OCI-LY3 (cell line): ENCODE data around the gene COL1A1.

Experiments used
- H2AFZ ChIP-seq: fragments of 200-600, 300-600 bp; shearing (Covaris generic); 2 replicates; pipeline ENCODE4 v1.6.0; 2014; ENCODE audit warnings: antibody characterized with exemption, low read depth, low read length
- H3K27ac ChIP-seq: fragments of 200-600, 300-600 bp; sonication (generic); 2 replicates; pipeline ENCODE4 v1.5.1; 2014; ENCODE audit warnings: mild to moderate bottlenecking, low read length, moderate library complexity, mixed read lengths
- H3K27me3 ChIP-seq: fragments of 200-600, 300-600 bp; sonication (generic); 2 replicates; pipeline ENCODE4 v1.6.1; 2014; ENCODE audit warnings: low read depth, low read length, mixed read lengths
- H3K36me3 ChIP-seq: fragments of 200-600, 300-600 bp; sonication (generic); replicated peaks from 2 replicates; pipeline ENCODE3; 2014; ENCODE audit warnings: low read depth, low read length, mixed read lengths
- H3K4me1 ChIP-seq: fragments of 300-600, 200-600 bp; sonication (generic); 2 replicates; pipeline ENCODE4 v1.6.1; 2014; ENCODE audit warnings: low read length, mixed read lengths
- H3K4me2 ChIP-seq: fragments of 200-600, 300-600 bp; sonication (generic); 2 replicates; pipeline ENCODE4 v1.6.1; 2014; ENCODE audit warnings: low read length, mixed read lengths
- H3K4me3 ChIP-seq: fragments of 300-600, 200-600 bp; sonication (generic); 2 replicates; pipeline ENCODE4 v1.5.1; 2014; ENCODE audit warnings: antibody characterized with exemption, mild to moderate bottlenecking, low read length, moderate library complexity
- H3K79me2 ChIP-seq: fragments of 300-600, 200-600 bp; shearing (Covaris generic); 2 replicates; pipeline ENCODE4 v1.6.1; 2014; ENCODE audit warnings: mild to moderate bottlenecking, low read length, mixed read lengths
- H3K9ac ChIP-seq: fragments of 300-600, 200-600 bp; shearing (Covaris generic); 2 replicates; pipeline ENCODE4 v1.6.0; 2014; ENCODE audit warnings: mild to moderate bottlenecking, low read length, moderate library complexity
- H3K9me3 ChIP-seq: fragments of 200-600, 300-600 bp; shearing (Covaris generic); 2 replicates; pipeline ENCODE4 v1.6.1; 2014; ENCODE audit warnings: low read length, mixed read lengths; ENCODE audit not compliant: insufficient read depth
- H4K20me1 ChIP-seq: fragments of 200-600, 300-600 bp; sonication (generic); 2 replicates; pipeline ENCODE4 v1.6.1; 2016; ENCODE audit warnings: low read length, mixed read lengths; ENCODE audit not compliant: insufficient read depth
- EZH2phosphoT487 ChIP-seq: fragments of 200-600 bp; shearing (Covaris generic); IDR thresholded peaks from 2 replicates; pipeline ENCODE4 v1.6.1; 2018; ENCODE audit warnings: antibody characterized with exemption, mixed run types, low read depth
- TF ChIP-seq, protein P1 (sequence below): fragments of 200-600, 300-600 bp; sonication (generic); IDR thresholded peaks from 2 replicates; pipeline ENCODE4 v1.5.1; 2014; ENCODE audit warnings: antibody characterized with exemption, low read length, low read depth

The COL1A1 gene

GRCh38 chr17:50167371-50167770 is 34.1 kb downstream of the COL1A1 start:
- H3K36me3 ChIP-seq: no peaks in the 10 kb centered on the region
- H3K9me3 ChIP-seq: no peaks in the 10 kb centered on the region
- no peak overlapping the region for H3K4me3 ChIP-seq
- H3K27me3 ChIP-seq: no peaks in the 10 kb centered on the region
- H3K79me2 ChIP-seq: no peaks in the 10 kb centered on the region
- H2AFZ ChIP-seq: no peak overlapping the region
- H3K4me1 ChIP-seq: peaks cover 64% of the 10 kb centered on the region
- no peak overlapping the region for H3K9ac ChIP-seq
- H4K20me1 ChIP-seq: no peaks in the 10 kb centered on the region
- TF ChIP-seq, protein P1, sequence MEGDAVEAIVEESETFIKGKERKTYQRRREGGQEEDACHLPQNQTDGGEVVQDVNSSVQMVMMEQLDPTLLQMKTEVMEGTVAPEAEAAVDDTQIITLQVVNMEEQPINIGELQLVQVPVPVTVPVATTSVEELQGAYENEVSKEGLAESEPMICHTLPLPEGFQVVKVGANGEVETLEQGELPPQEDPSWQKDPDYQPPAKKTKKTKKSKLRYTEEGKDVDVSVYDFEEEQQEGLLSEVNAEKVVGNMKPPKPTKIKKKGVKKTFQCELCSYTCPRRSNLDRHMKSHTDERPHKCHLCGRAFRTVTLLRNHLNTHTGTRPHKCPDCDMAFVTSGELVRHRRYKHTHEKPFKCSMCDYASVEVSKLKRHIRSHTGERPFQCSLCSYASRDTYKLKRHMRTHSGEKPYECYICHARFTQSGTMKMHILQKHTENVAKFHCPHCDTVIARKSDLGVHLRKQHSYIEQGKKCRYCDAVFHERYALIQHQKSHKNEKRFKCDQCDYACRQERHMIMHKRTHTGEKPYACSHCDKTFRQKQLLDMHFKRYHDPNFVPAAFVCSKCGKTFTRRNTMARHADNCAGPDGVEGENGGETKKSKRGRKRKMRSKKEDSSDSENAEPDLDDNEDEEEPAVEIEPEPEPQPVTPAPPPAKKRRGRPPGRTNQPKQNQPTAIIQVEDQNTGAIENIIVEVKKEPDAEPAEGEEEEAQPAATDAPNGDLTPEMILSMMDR: no peak
- no peak for TF ChIP-seq EZH2phosphoT487
- no peak overlapping the region for H3K4me2 ChIP-seq
- H3K27ac ChIP-seq: no peak overlapping the region

DNA sequence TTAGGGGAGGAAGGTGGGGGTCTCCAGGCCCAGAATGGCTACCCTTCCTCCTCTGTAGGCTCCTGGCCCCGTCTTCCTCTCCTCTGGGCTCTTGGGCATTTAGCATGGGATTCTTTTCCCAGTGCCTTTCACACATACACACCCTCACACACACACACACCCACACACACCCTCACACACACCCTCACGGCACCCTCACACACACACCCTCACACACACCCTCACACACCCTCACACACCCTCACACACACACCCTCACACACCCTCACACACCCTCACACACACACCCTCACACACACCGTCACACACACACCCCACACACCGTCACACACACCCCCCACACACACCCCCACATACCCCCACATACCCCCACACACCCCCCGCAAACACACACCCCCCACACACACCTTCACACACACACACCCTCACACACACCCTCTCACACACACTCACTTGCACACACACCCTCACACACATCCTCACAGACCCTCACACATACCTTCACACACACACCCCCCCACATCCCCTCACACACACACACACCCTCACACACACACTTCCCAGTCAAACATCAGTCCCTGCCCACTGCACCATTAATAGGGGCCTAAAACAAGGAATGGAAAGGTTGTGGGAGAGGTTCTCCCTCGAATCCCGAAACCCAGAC is 34.8 kb downstream of the COL1A1 start:
- Histone ChIP-seq H3K36me3 (no peaks in the 10 kb centered on the region), H3K4me2 (no peak overlapping the region), H3K4me1 (peaks cover 71% of the 10 kb centered on the region), H3K27ac (no peak overlapping the region), H3K9ac (no peak overlapping the region), H2AFZ (no peak overlapping the region), H3K4me3 (no peak overlapping the region), H3K79me2 (no peaks in the 10 kb centered on the region), H3K9me3 (no peaks in the 10 kb centered on the region), H4K20me1 (no peaks in the 10 kb centered on the region), H3K27me3 (no peaks in the 10 kb centered on the region)
- TF ChIP-seq EZH2phosphoT487: no peak
- TF ChIP-seq, protein P1: no peak

DNA sequence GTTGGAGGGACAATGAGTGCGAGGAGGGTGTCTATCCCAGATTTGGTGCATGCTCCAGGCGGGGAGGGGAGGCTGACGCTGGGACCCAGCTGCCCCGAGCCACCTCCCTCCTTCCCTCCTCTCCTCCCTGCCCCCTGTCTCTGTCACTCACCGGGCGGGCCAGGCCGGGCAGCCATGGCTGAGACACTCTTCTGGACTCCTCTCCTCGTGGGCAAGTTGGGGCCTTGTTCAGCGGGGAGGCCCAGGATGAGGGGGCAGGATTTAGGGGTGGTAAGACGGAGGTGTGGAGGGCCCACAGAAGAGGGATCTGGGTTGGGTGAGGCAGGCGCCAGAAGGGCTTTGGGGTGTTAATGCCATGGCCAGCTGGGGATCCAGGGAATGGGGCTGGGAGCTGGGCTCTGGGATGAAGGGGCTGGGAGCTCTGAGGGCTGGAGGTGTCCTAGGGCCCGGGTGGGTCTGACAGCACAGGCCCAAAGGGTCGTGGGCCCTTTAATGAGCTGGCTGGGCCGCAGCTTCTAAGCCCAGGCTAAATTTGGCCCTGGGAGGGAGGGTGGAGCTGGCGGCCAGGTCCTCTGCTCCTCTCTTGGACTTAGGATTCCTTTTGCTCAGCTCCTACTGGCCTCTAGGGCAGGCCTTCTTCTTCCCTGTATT is 35.4 kb downstream of the COL1A1 start, which contains the start of gene SGCA:
TSS of gene SGCA (plus strand) at position 139 of the 651 bp plus-strand sequence. CDS start at position 175, 36 bp downstream.
- Histone ChIP-seq H3K27ac (no peak within 1 kb of the TSS), H3K27me3 (no peaks in the 10 kb centered on the region), H3K9ac (no peak within 1 kb of the TSS), H3K4me1 (peaks cover 67% of the 10 kb centered on the region), H3K36me3 (no peaks in the 10 kb centered on the region), H3K4me2 (peak within 1 kb of the TSS; percentile 89; the same call in 1 of the 2 replicates), H3K9me3 (no peaks in the 10 kb centered on the region), H3K4me3 (no peak within 1 kb of the TSS), H4K20me1 (no peaks in the 10 kb centered on the region), H2AFZ (no peak within 1 kb of the TSS), H3K79me2 (no peaks in the 10 kb centered on the region)
- TF ChIP-seq, protein P1: no peak
- no peak for TF ChIP-seq EZH2phosphoT487

GRCh38 chr17:50165466-50165865 is 36.0 kb downstream of the COL1A1 start:
- Histone ChIP-seq H3K9ac (no peak overlapping the region), H2AFZ (no peak overlapping the region), H3K27me3 (no peaks in the 10 kb centered on the region), H3K4me1 (peaks cover 66% of the 10 kb centered on the region), H3K27ac (no peak overlapping the region), H4K20me1 (no peaks in the 10 kb centered on the region), H3K4me2 (no peak overlapping the region), H3K79me2 (no peaks in the 10 kb centered on the region), H3K36me3 (no peaks in the 10 kb centered on the region), H3K4me3 (no peak overlapping the region), H3K9me3 (no peaks in the 10 kb centered on the region)
- TF ChIP-seq, protein P1: no peak
- no peak for TF ChIP-seq EZH2phosphoT487
